Measurements from ENCODE around the gene PLCB2.

The PLCB2 gene

GRCh38 chr15:40340038-40340739 is 32.5 kb upstream of the PLCB2 start:
- DNase-seq (ENCODE audit: low spot score) = no peak

- no peak for DNase-seq (ENCODE audit: low spot score)
Observed at GRCh38 chr15:40339621-40339945, 31.8 kb upstream of the PLCB2 start.

GRCh38 chr15:40338921-40339620 is 31.3 kb upstream of the PLCB2 start:
- no peak for DNase-seq (ENCODE audit: low spot score)

- DNase-seq (ENCODE audit: low spot score) = peak; percentile 75
Observed at GRCh38 chr15:40338041-40338657, 30.4 kb upstream of the PLCB2 start.

- DNase-seq (ENCODE audit: low spot score) = no peak
Observed at GRCh38 chr15:40337597-40337996, 29.9 kb upstream of the PLCB2 start.

GRCh38 chr15:40336744-40337122 is 29.0 kb upstream of the PLCB2 start:
- DNase-seq (ENCODE audit: low spot score) = no peak

GRCh38 chr15:40335938-40336743 is 28.4 kb upstream of the PLCB2 start:
- DNase-seq (ENCODE audit: low spot score) = no peak

- DNase-seq (ENCODE audit: low spot score) = no peak
Observed at GRCh38 chr15:40334941-40335795, 27.4 kb upstream of the PLCB2 start.

GRCh38 chr15:40334541-40334940 is 26.8 kb upstream of the PLCB2 start:
- DNase-seq (ENCODE audit: low spot score) = no peak

- DNase-seq (ENCODE audit: low spot score) = no peak
Observed at GRCh38 chr15:40333922-40334492, 26.3 kb upstream of the PLCB2 start.

- no peak for DNase-seq (ENCODE audit: low spot score)
Observed at GRCh38 chr15:40332113-40332781, 24.5 kb upstream of the PLCB2 start.

GRCh38 chr15:40331637-40332036 is 23.9 kb upstream of the PLCB2 start:
- DNase-seq (ENCODE audit: low spot score) = no peak

- DNase-seq (ENCODE audit: low spot score) = no peak
Observed at GRCh38 chr15:40331026-40331425, 23.3 kb upstream of the PLCB2 start.

GRCh38 chr15:40330368-40330836 is 22.7 kb upstream of the PLCB2 start:
- no peak for DNase-seq (ENCODE audit: low spot score)

- DNase-seq (ENCODE audit: low spot score) = no peak
Observed at GRCh38 chr15:40329804-40330203, 22.1 kb upstream of the PLCB2 start.

GRCh38 chr15:40328751-40329150 is 21.0 kb upstream of the PLCB2 start:
- no peak for DNase-seq (ENCODE audit: low spot score)

- DNase-seq (ENCODE audit: low spot score) = no peak
Observed at GRCh38 chr15:40328176-40328575, 20.4 kb upstream of the PLCB2 start.

GRCh38 chr15:40327457-40327856 is 19.7 kb upstream of the PLCB2 start:
- no peak for DNase-seq (ENCODE audit: low spot score)

- DNase-seq (ENCODE audit: low spot score) = no peak
Observed at GRCh38 chr15:40325700-40326099, 18.0 kb upstream of the PLCB2 start.

- no peak for DNase-seq (ENCODE audit: low spot score)
Observed at GRCh38 chr15:40325188-40325587, 17.5 kb upstream of the PLCB2 start.

All from CD4-positive, alpha-beta T cell treated with Interleukin-2 at 100 ng/mL for 4 hours (primary cell).